AG10803 (cell line): ENCODE data around the gene CST5.

Experiments
- DNase-seq: peaks from one replicate; pipeline ENCODE4 v3.0.0; 2010; ENCODE audit warnings: low read depth
- H3K4me3 ChIP-seq: 2 replicates; pipeline ENCODE4 v1.5.1; 2011; ENCODE audit warnings: mild to moderate bottlenecking, low read length, control low read depth
- CTCF ChIP-seq: conservative IDR thresholded peaks from 2 replicates; pipeline ENCODE4 v1.5.1; 2011; ENCODE audit warnings: mild to moderate bottlenecking, low read length, control low read depth, inconsistent platforms

The CST5 gene

GRCh38 chr20:23877524-23877923 is 2.0 kb downstream of the CST5 start:
- no peak for DNase-seq

GRCh38 chr20:23875606-23876237 is 3.8 kb downstream of the CST5 start:
- H3K4me3 ChIP-seq = no peak overlapping the region
- DNase-seq = no peak
- no peak for TF ChIP-seq CTCF

More at GRCh38 chr20:23877524-23877923, 2.0 kb downstream of the CST5 start:
- no peak for TF ChIP-seq CTCF
- no peak overlapping the region for H3K4me3 ChIP-seq

GRCh38 chr20:23874747-23875146 is 4.8 kb downstream of the CST5 start:
- no peak overlapping the region for H3K4me3 ChIP-seq
- no peak for TF ChIP-seq CTCF
- DNase-seq = no peak

GRCh38 chr20:23873370-23874015 is 6.1 kb downstream of the CST5 start:
- no peak for DNase-seq
- TF ChIP-seq CTCF = no peak
- no peak overlapping the region for H3K4me3 ChIP-seq

GRCh38 chr20:23872065-23872464 is 7.5 kb downstream of the CST5 start:
- H3K4me3 ChIP-seq = no peak overlapping the region
- no peak for TF ChIP-seq CTCF
- DNase-seq = no peak

GRCh38 chr20:23870461-23870860 is 9.1 kb downstream of the CST5 start:
- H3K4me3 ChIP-seq = no peak overlapping the region
- TF ChIP-seq CTCF = no peak
- no peak for DNase-seq

GRCh38 chr20:23869520-23869919 is 10.0 kb downstream of the CST5 start:
- TF ChIP-seq CTCF = no peak
- no peak for DNase-seq
- no peak overlapping the region for H3K4me3 ChIP-seq
